SK-N-SH (cell line): ENCODE measurements around the gene PKP2.

ENCODE experiments used
- CTCF ChIP-seq: fragments of 200-600 bp; sonication (generic); IDR thresholded peaks from 2 replicates; pipeline ENCODE4 v1.6.1; 2017; ENCODE audit warnings: antibody characterized with exemption, mild to moderate bottlenecking, moderate library complexity
- EZH2phosphoT487 ChIP-seq: fragments of 200-600 bp; sonication (generic); IDR thresholded peaks from 2 replicates; pipeline ENCODE4 v1.6.1; 2017; ENCODE audit warnings: low read depth, mixed run types, mild to moderate bottlenecking, antibody characterized with exemption, moderate library complexity, borderline replicate concordance
- NFIC ChIP-seq: IDR thresholded peaks from 2 replicates; pipeline ENCODE4 v1.4.0; 2012; ENCODE audit warnings: borderline replicate concordance
- POLR2AphosphoS5 ChIP-seq: IDR thresholded peaks from 2 replicates; pipeline ENCODE4 v1.6.1; 2012; ENCODE audit warnings: low read depth, low read length
- RAD21 ChIP-seq: IDR thresholded peaks from 2 replicates; pipeline ENCODE4 v1.6.1; 2012; ENCODE audit warnings: mild to moderate bottlenecking, low read length
- RXRA ChIP-seq: IDR thresholded peaks from 2 replicates; pipeline ENCODE4 v1.4.0; 2012; ENCODE audit warnings: low read depth, mild to moderate bottlenecking, borderline replicate concordance
- SIN3A ChIP-seq: IDR thresholded peaks from 2 replicates; pipeline ENCODE4 v1.6.1; 2012; ENCODE audit warnings: low read depth, mild to moderate bottlenecking, low read length, moderate library complexity, borderline replicate concordance
- TAF1 ChIP-seq: IDR thresholded peaks from 2 replicates; pipeline ENCODE4 v1.6.1; 2012; ENCODE audit warnings: low read depth, mild to moderate bottlenecking, low read length, moderate library complexity, borderline replicate concordance
- TCF12 ChIP-seq: IDR thresholded peaks from 2 replicates; pipeline ENCODE4 v1.4.0; 2012
- USF2 ChIP-seq: fragments of 150-350 bp; IDR thresholded peaks from 2 replicates; pipeline ENCODE4 v1.6.1; 2017; ENCODE audit warnings: antibody characterized with exemption, low read length, low read depth, borderline replicate concordance

DNA sequence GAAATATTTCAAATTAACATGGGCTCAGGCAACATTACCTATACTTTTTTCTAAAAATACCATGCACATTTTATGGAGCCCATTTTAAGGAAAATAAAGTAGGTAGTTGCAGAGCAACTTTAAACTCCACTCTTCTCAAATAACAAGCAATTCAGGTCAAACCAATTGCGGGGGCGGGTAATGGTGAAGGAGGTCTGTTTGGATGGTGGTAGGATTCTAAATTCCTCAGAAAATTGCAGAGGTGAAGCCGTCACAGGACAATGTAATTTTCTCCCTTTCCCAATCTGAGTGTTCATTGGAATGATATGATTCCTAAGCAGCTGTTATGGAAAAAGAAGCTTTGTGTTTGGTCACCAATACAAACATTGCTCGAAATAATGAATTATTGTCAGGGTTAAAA lies 11.6 kb downstream of the PKP2 start:
- TF ChIP-seq TAF1 (no peak), POLR2AphosphoS5 (no peak), CTCF (no peak), RAD21 (no peak), EZH2phosphoT487 (no peak), RXRA (no peak), NFIC (no peak), TCF12 (no peak), SIN3A (no peak), USF2 (no peak)
